Peyer's patch (tissue), 4 donors: Measurements from ENCODE around the gene PPP6R1.

Experiments
- CTCF ChIP-seq, 6 experiments: fragments of 450-650 bp in 4 of 6; fragments of 200-600 bp in 2 of 6; sonication (generic) in 1 of 6; IDR thresholded peaks; one replicate each; pipeline ENCODE4 v1.5.1; 2017 to 2019; ENCODE audit warnings: antibody characterized with exemption in 6 of 6, mild to moderate bottlenecking in 3 of 6, moderate library complexity in 1 of 6
- POLR2A ChIP-seq, 2 donors: fragments of 450-650 bp; IDR thresholded peaks; one replicate each; pipeline ENCODE4 v1.5.1; 2017; ENCODE audit warnings: antibody characterized with exemption in 2 of 2, mild to moderate bottlenecking in 2 of 2, moderate library complexity in 2 of 2

GRCh38 chr19:55232286-55232602 is 26.6 kb downstream of the PPP6R1 start:
- TF ChIP-seq CTCF (IDR thresholded peaks at IDR 0.05) (no peak), POLR2A (IDR thresholded peaks at IDR 0.05) (no peak)
